Measurements from ENCODE around the gene GUCY1A1.

- no peak for TF ChIP-seq CTCF (IDR thresholded peaks at IDR 0.05)
- TF ChIP-seq ZFX (IDR thresholded peaks at IDR 0.05; ENCODE audit: borderline replicate concordance): no peak
Observed at GRCh38 chr4:155703486-155704247, 37.0 kb downstream of the GUCY1A1 start.
